ENCODE data around the gene KRTAP5-9.
"Not testable (repeated sequence)": the region's sequence is repeated elsewhere in the genome, so short reads cannot be mapped to it uniquely, and the experiment has no call there.

KRTAP5-9 gene

DNA sequence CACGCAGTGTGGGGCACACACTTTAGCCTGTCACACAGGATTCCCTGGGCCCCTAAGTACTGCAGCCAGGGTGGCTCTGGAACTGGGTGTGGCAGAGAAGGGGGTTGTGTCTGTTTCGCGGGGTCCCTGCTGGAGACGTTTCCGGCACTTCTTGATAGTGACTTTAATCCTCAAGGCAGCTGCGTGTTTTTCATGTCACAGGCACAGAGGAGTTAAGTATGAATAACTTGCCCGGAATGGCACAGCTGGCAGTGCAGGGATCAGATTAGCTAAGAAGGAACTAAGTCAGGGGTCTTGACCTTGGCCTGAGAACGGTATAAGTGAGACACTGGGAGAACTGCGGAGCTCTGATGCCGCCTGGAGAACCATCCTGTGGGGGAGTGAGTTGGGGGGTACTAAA, 28.7 kb upstream of the KRTAP5-9 start:
- Histone ChIP-seq H3K9me3 (ENCODE audit: low read length) (no peaks in the 10 kb centered on the region), H3K9ac (ENCODE audit: low read length) (no peak overlapping the region), H3K4me2 (ENCODE audit: low read length) (no peak overlapping the region), H3K27me3 (ENCODE audit: insufficient read depth, low read length) (no peaks in the 10 kb centered on the region), H3F3A (ENCODE audit: insufficient read depth, low read length) (no peaks in the 10 kb centered on the region), H2AFZ (ENCODE audit: low read length) (no peak overlapping the region), H3K4me1 (ENCODE audit: insufficient read depth, low read length, severe bottlenecking) (no peaks in the 10 kb centered on the region), H3K9me2 (ENCODE audit: low read depth, low read length) (no peaks in the 10 kb centered on the region), H3K36me3 (ENCODE audit: insufficient read depth, low read length) (no peaks in the 10 kb centered on the region), H3K79me2 (ENCODE audit: insufficient read depth, low read length) (no peaks in the 10 kb centered on the region), H3K4me3 (ENCODE audit: low read depth, low read length, poor library complexity, severe bottlenecking) (no peak overlapping the region), H4K20me1 (ENCODE audit: insufficient read depth, low read length) (no peaks in the 10 kb centered on the region), H3K27ac (ENCODE audit: low read depth, low read length, poor library complexity, severe bottlenecking) (no peak overlapping the region)
- TF ChIP-seq EZH2 (IDR thresholded peaks at IDR 0.05; ENCODE audit: borderline replicate concordance, low read length): no peak
- TF ChIP-seq, protein P1, sequence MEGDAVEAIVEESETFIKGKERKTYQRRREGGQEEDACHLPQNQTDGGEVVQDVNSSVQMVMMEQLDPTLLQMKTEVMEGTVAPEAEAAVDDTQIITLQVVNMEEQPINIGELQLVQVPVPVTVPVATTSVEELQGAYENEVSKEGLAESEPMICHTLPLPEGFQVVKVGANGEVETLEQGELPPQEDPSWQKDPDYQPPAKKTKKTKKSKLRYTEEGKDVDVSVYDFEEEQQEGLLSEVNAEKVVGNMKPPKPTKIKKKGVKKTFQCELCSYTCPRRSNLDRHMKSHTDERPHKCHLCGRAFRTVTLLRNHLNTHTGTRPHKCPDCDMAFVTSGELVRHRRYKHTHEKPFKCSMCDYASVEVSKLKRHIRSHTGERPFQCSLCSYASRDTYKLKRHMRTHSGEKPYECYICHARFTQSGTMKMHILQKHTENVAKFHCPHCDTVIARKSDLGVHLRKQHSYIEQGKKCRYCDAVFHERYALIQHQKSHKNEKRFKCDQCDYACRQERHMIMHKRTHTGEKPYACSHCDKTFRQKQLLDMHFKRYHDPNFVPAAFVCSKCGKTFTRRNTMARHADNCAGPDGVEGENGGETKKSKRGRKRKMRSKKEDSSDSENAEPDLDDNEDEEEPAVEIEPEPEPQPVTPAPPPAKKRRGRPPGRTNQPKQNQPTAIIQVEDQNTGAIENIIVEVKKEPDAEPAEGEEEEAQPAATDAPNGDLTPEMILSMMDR (IDR thresholded peaks at IDR 0.05; ENCODE audit: low read length): no peak

DNA sequence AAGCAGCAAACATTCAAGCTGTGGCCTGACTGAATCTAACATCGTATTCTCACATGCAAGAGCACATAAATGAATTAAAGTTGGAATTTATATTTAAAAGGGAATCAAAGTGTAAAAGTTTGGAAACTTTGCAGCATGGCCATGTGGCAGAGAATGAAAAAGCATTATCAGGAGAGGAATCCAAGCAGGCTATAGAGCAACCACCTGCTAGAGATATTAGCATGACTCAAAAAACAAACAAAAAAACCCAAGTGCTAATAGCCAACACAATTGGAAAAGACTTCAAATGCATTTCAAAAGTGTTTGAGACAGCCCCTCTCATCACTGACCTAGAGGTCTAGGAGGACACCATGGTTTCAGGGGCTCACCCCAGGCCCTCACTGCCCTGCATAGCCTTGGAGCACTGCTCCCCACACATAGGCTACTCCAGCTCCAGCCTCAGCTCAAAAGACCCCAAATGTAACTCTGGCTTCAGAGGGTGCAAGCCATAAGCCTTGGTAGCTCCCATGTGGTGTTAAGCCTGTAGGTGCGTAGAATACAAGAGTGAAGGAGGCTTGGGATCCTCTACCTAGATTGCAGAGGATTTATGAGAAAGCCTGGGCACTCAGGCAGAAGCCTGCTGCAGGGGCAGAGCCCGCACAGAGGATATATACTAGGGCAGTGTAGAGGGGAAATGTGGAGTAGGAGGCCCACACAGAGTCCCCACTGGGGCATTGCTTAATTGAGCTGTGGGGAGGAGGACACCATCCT, 22.9 kb upstream of the KRTAP5-9 start:
- TF ChIP-seq, protein P1 (IDR thresholded peaks at IDR 0.05; ENCODE audit: low read length): no peak
- TF ChIP-seq EZH2 (IDR thresholded peaks at IDR 0.05; ENCODE audit: borderline replicate concordance, low read length): no peak
- Histone ChIP-seq H3K9me3 (ENCODE audit: low read length) (no peaks in the 10 kb centered on the region), H3K9ac (ENCODE audit: low read length) (no peak overlapping the region), H3K4me1 (ENCODE audit: insufficient read depth, low read length, severe bottlenecking) (no peaks in the 10 kb centered on the region), H3K4me2 (ENCODE audit: low read length) (no peak overlapping the region), H2AFZ (ENCODE audit: low read length) (no peak overlapping the region), H3F3A (ENCODE audit: insufficient read depth, low read length) (no peaks in the 10 kb centered on the region), H3K4me3 (ENCODE audit: low read depth, low read length, poor library complexity, severe bottlenecking) (no peak overlapping the region), H3K9me2 (ENCODE audit: low read depth, low read length) (no peaks in the 10 kb centered on the region), H4K20me1 (ENCODE audit: insufficient read depth, low read length) (no peaks in the 10 kb centered on the region), H3K27me3 (ENCODE audit: insufficient read depth, low read length) (no peaks in the 10 kb centered on the region), H3K79me2 (ENCODE audit: insufficient read depth, low read length) (no peaks in the 10 kb centered on the region), H3K27ac (ENCODE audit: low read depth, low read length, poor library complexity, severe bottlenecking) (no peak overlapping the region), H3K36me3 (ENCODE audit: insufficient read depth, low read length) (no peaks in the 10 kb centered on the region)

GRCh38 chr11:71525938-71526495, 22.2 kb upstream of the KRTAP5-9 start:
- no peak overlapping the region for H3K4me3 ChIP-seq (ENCODE audit: low read depth, low read length, poor library complexity, severe bottlenecking)
- H3K9ac ChIP-seq (ENCODE audit: low read length): no peak overlapping the region
- no peak overlapping the region for H3K4me2 ChIP-seq (ENCODE audit: low read length)
- no peaks in the 10 kb centered on the region for H3K79me2 ChIP-seq (ENCODE audit: insufficient read depth, low read length)
- H3K27me3 ChIP-seq (ENCODE audit: insufficient read depth, low read length): no peaks in the 10 kb centered on the region
- no peaks in the 10 kb centered on the region for H3K36me3 ChIP-seq (ENCODE audit: insufficient read depth, low read length)
- H3K9me3 ChIP-seq (ENCODE audit: low read length): no peaks in the 10 kb centered on the region
- H4K20me1 ChIP-seq (ENCODE audit: insufficient read depth, low read length): no peaks in the 10 kb centered on the region
- H2AFZ ChIP-seq (ENCODE audit: low read length): no peak overlapping the region
- H3K27ac ChIP-seq (ENCODE audit: low read depth, low read length, poor library complexity, severe bottlenecking): no peak overlapping the region
- TF ChIP-seq EZH2 (IDR thresholded peaks at IDR 0.05; ENCODE audit: borderline replicate concordance, low read length): no peak
- TF ChIP-seq, protein P1 (IDR thresholded peaks at IDR 0.05; ENCODE audit: low read length): no peak
- no peaks in the 10 kb centered on the region for H3K4me1 ChIP-seq (ENCODE audit: insufficient read depth, low read length, severe bottlenecking)
- H3F3A ChIP-seq (ENCODE audit: insufficient read depth, low read length): no peaks in the 10 kb centered on the region
- no peaks in the 10 kb centered on the region for H3K9me2 ChIP-seq (ENCODE audit: low read depth, low read length)

- not testable (repeated sequence) for H3K4me1 ChIP-seq (ENCODE audit: insufficient read depth, low read length, severe bottlenecking); H3K9me2 ChIP-seq (ENCODE audit: low read depth, low read length); H3K27ac ChIP-seq (ENCODE audit: low read depth, low read length, poor library complexity, severe bottlenecking); H3K4me3 ChIP-seq (ENCODE audit: low read depth, low read length, poor library complexity, severe bottlenecking); H3K9ac ChIP-seq (ENCODE audit: low read length); H2AFZ ChIP-seq (ENCODE audit: low read length); H3K4me2 ChIP-seq (ENCODE audit: low read length); H3F3A ChIP-seq (ENCODE audit: insufficient read depth, low read length); H3K79me2 ChIP-seq (ENCODE audit: insufficient read depth, low read length); H4K20me1 ChIP-seq (ENCODE audit: insufficient read depth, low read length); H3K36me3 ChIP-seq (ENCODE audit: insufficient read depth, low read length); H3K9me3 ChIP-seq (ENCODE audit: low read length); H3K27me3 ChIP-seq (ENCODE audit: insufficient read depth, low read length)
Measured at GRCh38 chr11:71526796-71527575, 21.2 kb upstream of the KRTAP5-9 start, which contains the start of gene KRTAP5-7. KRTAP5-7 (plus strand) TSS chr11:71527267; CDS start chr11:71527301, 34 bp downstream.
